Measurements from ENCODE around the gene HADHA.

- TF ChIP-seq CTCF (IDR thresholded peaks at IDR 0.05; ENCODE audit: poor library complexity, severe bottlenecking) (no peak), POLR2AphosphoS5 (IDR thresholded peaks at IDR 0.05) (no peak), RAD21 (conservative IDR thresholded peaks at IDR 0.05) (no peak), TAF1 (IDR thresholded peaks at IDR 0.05; ENCODE audit: low read depth) (no peak), MXI1 (conservative IDR thresholded peaks at IDR 0.05; ENCODE audit: poor library complexity, severe bottlenecking) (no peak), REST (IDR thresholded peaks at IDR 0.05; ENCODE audit: borderline replicate concordance) (no peak), SMC3 (conservative IDR thresholded peaks at IDR 0.05; ENCODE audit: poor library complexity) (no peak), EP300 (conservative IDR thresholded peaks at IDR 0.05; ENCODE audit: poor library complexity, severe bottlenecking) (no peak)
These were observed 55.3 kb downstream of the HADHA start for GRCh38 chr2:26189123-26189522.

Data from neural cell (in vitro differentiated cells).